Loucy (cell line): ENCODE measurements around the gene APCDD1.

ENCODE experiments used
- H2AFZ ChIP-seq: fragments of 200-600 bp; sonication (generic); 2 replicates; pipeline ENCODE4 v1.6.0; 2016; ENCODE audit warnings: antibody characterized with exemption, mild to moderate bottlenecking, low read length, moderate library complexity
- H3F3A ChIP-seq: fragments of 200-600 bp; 2 replicates; pipeline ENCODE4 v1.6.0; 2016; ENCODE audit warnings: antibody characterized with exemption, low read depth, mild to moderate bottlenecking
- H3K27me3 ChIP-seq: fragments of 200-600 bp; sonication (generic); 2 replicates; pipeline ENCODE4 v1.6.1; 2014; ENCODE audit warnings: low read length, mild to moderate bottlenecking; ENCODE audit not compliant: insufficient read depth, poor library complexity, severe bottlenecking
- H3K36me3 ChIP-seq: fragments of 200-600 bp; sonication (generic); 2 replicates; pipeline ENCODE4 v1.6.1; 2016; ENCODE audit warnings: low read length; ENCODE audit not compliant: insufficient read depth
- H3K4me1 ChIP-seq: fragments of 200-600 bp; sonication (generic); 2 replicates; pipeline ENCODE4 v1.5.1; 2014; ENCODE audit warnings: low read length, mild to moderate bottlenecking; ENCODE audit not compliant: insufficient read depth, poor library complexity, severe bottlenecking
- H3K4me2 ChIP-seq: fragments of 200-600 bp; sonication (generic); 2 replicates; pipeline ENCODE4 v1.6.0; 2014; ENCODE audit warnings: antibody characterized with exemption, low read length, low read depth, mild to moderate bottlenecking; ENCODE audit not compliant: poor library complexity, severe bottlenecking
- H3K4me3 ChIP-seq: fragments of 200-600 bp; sonication (generic); 2 replicates; pipeline ENCODE4 v1.5.1; 2014; ENCODE audit warnings: low read length, mild to moderate bottlenecking, mixed read lengths; ENCODE audit not compliant: poor library complexity, severe bottlenecking
- H3K79me2 ChIP-seq: fragments of 200-600 bp; sonication (generic); 2 replicates; pipeline ENCODE4 v1.6.1; 2014; ENCODE audit warnings: low read length; ENCODE audit not compliant: insufficient read depth
- H3K9ac ChIP-seq: fragments of 200-600 bp; sonication (generic); 2 replicates; pipeline ENCODE4 v1.6.0; 2014; ENCODE audit warnings: mild to moderate bottlenecking, low read depth, low read length, moderate library complexity; ENCODE audit not compliant: poor library complexity, severe bottlenecking
- H3K9me2 ChIP-seq: fragments of 200-600 bp; sonication (generic); replicated peaks from 2 replicates; pipeline ENCODE4 v1.6.1; 2016; ENCODE audit warnings: low read depth, low read length, mixed read lengths
- H3K9me3 ChIP-seq: fragments of 200-600 bp; sonication (generic); 2 replicates; pipeline ENCODE4 v1.6.1; 2014; ENCODE audit warnings: mild to moderate bottlenecking, antibody characterized with exemption, low read length, low read depth; ENCODE audit not compliant: insufficient read depth
- H4K20me1 ChIP-seq: fragments of 200-600 bp; sonication (generic); 2 replicates; pipeline ENCODE4 v1.6.0; 2014; ENCODE audit warnings: antibody characterized with exemption, low read length, mild to moderate bottlenecking; ENCODE audit not compliant: insufficient read depth, poor library complexity, severe bottlenecking
- EZH2phosphoT487 ChIP-seq: fragments of 200-600 bp; IDR thresholded peaks from 2 replicates; pipeline ENCODE4 v1.6.1; 2018; ENCODE audit warnings: antibody characterized with exemption, mild to moderate bottlenecking, moderate library complexity, borderline replicate concordance
- TF ChIP-seq, protein P1 (sequence below): fragments of 200-600 bp; sonication (generic); conservative IDR thresholded peaks from 2 replicates; pipeline ENCODE4 v1.5.1; 2014; ENCODE audit warnings: mild to moderate bottlenecking, antibody characterized with exemption, low read length

The APCDD1 gene

DNA sequence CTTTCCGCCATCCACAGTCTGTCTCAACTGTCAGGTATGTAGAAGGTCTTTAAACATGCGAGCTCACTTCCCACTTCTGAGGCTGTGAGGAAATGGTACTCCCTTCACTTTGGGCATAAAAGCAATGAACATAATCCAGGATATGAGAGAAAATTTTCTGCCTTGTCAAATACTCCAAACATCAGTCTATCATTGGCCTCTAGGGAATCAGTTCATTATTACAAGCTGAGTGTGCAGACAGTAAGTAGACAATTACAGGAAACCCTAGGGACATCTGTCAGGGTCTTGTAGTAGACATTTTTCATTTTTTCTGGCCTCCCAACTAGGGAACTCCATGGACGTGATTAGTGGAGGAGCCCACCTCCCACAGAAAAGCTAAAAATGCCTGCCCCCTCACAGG, 13.6 kb upstream of the APCDD1 start:
- no peaks in the 10 kb centered on the region for H3K9me2 ChIP-seq
- no peaks in the 10 kb centered on the region for H3K79me2 ChIP-seq
- H4K20me1 ChIP-seq: no peaks in the 10 kb centered on the region
- H2AFZ ChIP-seq: no peak overlapping the region
- no peak overlapping the region for H3K4me2 ChIP-seq
- no peaks in the 10 kb centered on the region for H3F3A ChIP-seq
- no peak overlapping the region for H3K4me3 ChIP-seq
- no peak overlapping the region for H3K9ac ChIP-seq
- no peak for TF ChIP-seq EZH2phosphoT487
- TF ChIP-seq, protein P1, sequence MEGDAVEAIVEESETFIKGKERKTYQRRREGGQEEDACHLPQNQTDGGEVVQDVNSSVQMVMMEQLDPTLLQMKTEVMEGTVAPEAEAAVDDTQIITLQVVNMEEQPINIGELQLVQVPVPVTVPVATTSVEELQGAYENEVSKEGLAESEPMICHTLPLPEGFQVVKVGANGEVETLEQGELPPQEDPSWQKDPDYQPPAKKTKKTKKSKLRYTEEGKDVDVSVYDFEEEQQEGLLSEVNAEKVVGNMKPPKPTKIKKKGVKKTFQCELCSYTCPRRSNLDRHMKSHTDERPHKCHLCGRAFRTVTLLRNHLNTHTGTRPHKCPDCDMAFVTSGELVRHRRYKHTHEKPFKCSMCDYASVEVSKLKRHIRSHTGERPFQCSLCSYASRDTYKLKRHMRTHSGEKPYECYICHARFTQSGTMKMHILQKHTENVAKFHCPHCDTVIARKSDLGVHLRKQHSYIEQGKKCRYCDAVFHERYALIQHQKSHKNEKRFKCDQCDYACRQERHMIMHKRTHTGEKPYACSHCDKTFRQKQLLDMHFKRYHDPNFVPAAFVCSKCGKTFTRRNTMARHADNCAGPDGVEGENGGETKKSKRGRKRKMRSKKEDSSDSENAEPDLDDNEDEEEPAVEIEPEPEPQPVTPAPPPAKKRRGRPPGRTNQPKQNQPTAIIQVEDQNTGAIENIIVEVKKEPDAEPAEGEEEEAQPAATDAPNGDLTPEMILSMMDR: no peak
- no peaks in the 10 kb centered on the region for H3K36me3 ChIP-seq
- no peaks in the 10 kb centered on the region for H3K27me3 ChIP-seq
- no peaks in the 10 kb centered on the region for H3K9me3 ChIP-seq
- H3K4me1 ChIP-seq: no peaks in the 10 kb centered on the region

DNA sequence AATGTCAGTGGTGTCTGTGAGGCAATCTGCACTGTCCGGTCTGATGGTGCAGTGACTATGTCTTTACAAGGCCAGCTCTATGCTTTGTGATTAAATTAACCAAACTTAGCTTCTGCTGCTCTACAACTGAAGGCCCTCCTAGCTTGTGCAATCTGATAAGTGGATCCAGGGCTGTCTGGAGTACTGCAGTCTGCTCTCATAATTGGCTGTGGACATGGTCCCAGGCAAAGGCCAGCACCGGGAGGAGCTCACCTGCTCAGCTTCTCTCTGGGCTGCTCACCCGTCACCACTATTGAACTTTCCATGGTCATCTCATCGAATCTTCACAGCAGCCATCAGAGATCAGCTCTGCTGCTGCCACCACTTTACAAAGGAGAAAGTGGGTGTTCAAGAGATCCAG, 13.0 kb upstream of the APCDD1 start:
- Histone ChIP-seq H2AFZ (no peak overlapping the region), H3K9ac (no peak overlapping the region), H3K4me1 (no peaks in the 10 kb centered on the region)

GRCh38 chr18:10442551-10442971, 11.9 kb upstream of the APCDD1 start:
- H3K9me2 ChIP-seq: no peaks in the 10 kb centered on the region
- no peaks in the 10 kb centered on the region for H4K20me1 ChIP-seq
- no peak overlapping the region for H3K9ac ChIP-seq
- H3K4me1 ChIP-seq: no peaks in the 10 kb centered on the region
- no peak overlapping the region for H2AFZ ChIP-seq
- TF ChIP-seq EZH2phosphoT487: no peak
- TF ChIP-seq, protein P1: no peak
- H3K27me3 ChIP-seq: no peaks in the 10 kb centered on the region
- H3K9me3 ChIP-seq: no peaks in the 10 kb centered on the region
- no peak overlapping the region for H3K4me2 ChIP-seq
- H3K4me3 ChIP-seq: no peak overlapping the region
- no peaks in the 10 kb centered on the region for H3F3A ChIP-seq
- H3K36me3 ChIP-seq: no peaks in the 10 kb centered on the region
- no peaks in the 10 kb centered on the region for H3K79me2 ChIP-seq

More for the DNA sequence above, 13.0 kb upstream of the APCDD1 start:
- H3K4me2 ChIP-seq: no peak overlapping the region
- H4K20me1 ChIP-seq: no peaks in the 10 kb centered on the region
- H3K9me3 ChIP-seq: no peaks in the 10 kb centered on the region
- H3K79me2 ChIP-seq: no peaks in the 10 kb centered on the region
- no peaks in the 10 kb centered on the region for H3F3A ChIP-seq
- TF ChIP-seq EZH2phosphoT487: no peak
- TF ChIP-seq, protein P1: no peak
- H3K27me3 ChIP-seq: no peaks in the 10 kb centered on the region
- H3K9me2 ChIP-seq: no peaks in the 10 kb centered on the region
- H3K36me3 ChIP-seq: no peaks in the 10 kb centered on the region
- H3K4me3 ChIP-seq: no peak overlapping the region
